H1 (cell line): ENCODE measurements around the gene GPHA2. TPM values are rescaled to one million over a fixed set of nuclear protein-coding genes. Genes with fewer than 3 reads are reported as not detected.

Experiments
- BCL11A ChIP-seq, 2 experiments: IDR thresholded peaks; one replicate each; pipeline ENCODE4 v1.6.1; 2011; ENCODE audit warnings: low read depth in 2 of 2, low read length in 2 of 2, mild to moderate bottlenecking in 2 of 2
- CEBPB ChIP-seq: IDR thresholded peaks from 2 replicates; pipeline ENCODE4 v1.6.1; 2012; ENCODE audit warnings: low read depth, low read length
- GTF2F1 ChIP-seq: IDR thresholded peaks from 2 replicates; pipeline ENCODE4 v1.6.1; 2012; ENCODE audit warnings: low read depth, low read length, improper control_type of control experiment, borderline replicate concordance
- RNF2 ChIP-seq: fragments of 200-900, 300-1000 bp; sonication (generic); IDR thresholded peaks from 2 replicates; pipeline ENCODE4 v1.7.1; 2016; ENCODE audit warnings: borderline replicate concordance, low read depth, mild to moderate bottlenecking, antibody characterized with exemption, low read length; ENCODE audit not compliant: poor library complexity, severe bottlenecking; ENCODE audit errors: missing control alignments
- SAP30 ChIP-seq: fragments of 300-600 bp; sonication (generic); IDR thresholded peaks from 2 replicates; pipeline ENCODE4 v1.7.1; 2012; ENCODE audit warnings: low read length, moderate library complexity, mild to moderate bottlenecking, inconsistent platforms; ENCODE audit not compliant: insufficient read depth, insufficient replicate concordance
- polyA plus RNA-seq, 7 experiments: library from polyadenylated mRNA; depleted of rRNA in 3 of 7; stranded (reverse) in 5 of 7; unstranded in 2 of 7; fragments of >200 nt in 5 of 7; fragments of 200-250 nt in 2 of 7; gene quantifications; 1 replicate in 5 of 7; 2 replicates in 1 of 7; 4 replicates in 1 of 7; pipeline versions ENCODE4 v1.2.1 to v1.2.3, GENCODE V29; 2011 to 2013; ENCODE audit warnings: missing spikeins in 2 of 7, mixed read lengths in 2 of 7
- total RNA-seq: library from RNA; stranded (reverse); fragmentation: NEBNext Ultra II Directional; extraction: Animal tissue kit (Norgen Biotek cat#: 25700); gene quantifications from 2 replicates; pipeline ENCODE4 v1.2.1, GENCODE V29; 2021

The GPHA2 gene
- total and polyA plus RNA-seq, 2 of the 8 experiments (the other 6 are each of a cell fraction or from before 2014, with no cell fraction given): 0.97 to 4.4 TPM

GRCh38 chr11:64891880-64892279 lies 43.8 kb downstream of the GPHA2 start (continued):
- no peak for TF ChIP-seq RNF2
- no peak for TF ChIP-seq SAP30
- no peak for TF ChIP-seq GTF2F1
- TF ChIP-seq CEBPB: no peak
- TF ChIP-seq BCL11A (IDR thresholded peaks at IDR 0.05; ENCODE audit: low read depth in 2 of 2, low read length in 2 of 2): no peak
